ENCODE data around the gene LEFTY1. TPM values are rescaled to one million over a fixed set of nuclear protein-coding genes. Genes with fewer than 3 reads are reported as not detected.

LEFTY1 gene
- total RNA-seq, 4 donors from 2014 or later = 0.35 to 1.4 TPM; not detected in 2

DNA sequence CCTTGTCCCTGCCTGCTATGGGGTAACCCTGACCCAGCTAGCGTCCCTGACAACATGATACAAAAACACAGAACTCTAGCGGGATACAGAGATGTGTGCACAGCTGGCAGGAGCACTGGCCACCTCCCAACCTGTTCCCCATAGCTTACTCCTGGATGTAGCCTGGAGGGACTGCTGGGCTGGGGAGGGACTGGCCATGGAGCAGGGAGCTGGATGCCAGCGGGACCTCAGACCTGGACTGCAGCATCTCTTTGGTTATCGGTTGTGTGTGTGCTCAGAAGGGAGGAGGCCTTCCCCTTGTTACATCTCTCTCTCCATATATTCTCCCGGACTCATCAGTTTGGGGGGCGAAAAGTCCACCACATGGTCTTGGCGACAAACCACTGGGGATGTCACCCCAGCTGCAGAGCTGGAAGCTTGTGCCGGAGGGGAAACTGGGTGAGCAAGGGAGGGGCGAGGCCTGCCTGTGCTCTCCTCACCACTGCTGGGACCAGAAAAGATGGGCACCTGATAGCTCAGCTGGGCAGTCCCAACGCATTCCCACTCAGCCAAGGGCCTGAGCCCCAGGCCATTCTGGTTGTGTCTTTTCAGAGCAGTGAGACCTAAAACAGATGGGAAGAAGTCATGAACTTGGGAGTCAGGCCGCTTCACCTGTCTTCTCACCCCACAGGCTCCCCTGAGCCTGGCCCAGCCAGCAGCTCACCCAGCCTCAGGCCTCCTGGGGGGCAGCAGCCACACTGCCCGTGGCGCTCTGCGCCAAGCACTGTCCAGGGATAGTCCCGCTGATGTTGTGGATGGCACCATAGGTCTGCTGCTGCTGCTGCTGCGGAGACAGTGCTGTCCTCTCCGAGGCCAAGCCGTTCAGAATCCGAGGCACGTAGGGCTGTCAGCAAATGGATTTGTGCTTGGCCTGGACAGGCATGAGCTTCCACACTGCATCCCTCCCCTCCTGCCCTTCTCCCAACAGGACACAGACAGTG lies 42.3 kb downstream of the LEFTY1 start:
- H3K27me3 ChIP-seq = no peaks in the 10 kb centered on the region
- H3K4me3 ChIP-seq = no peak overlapping the region
- no peak for ATAC-seq
- H3K27ac ChIP-seq = peak overlapping the region in 3 of 4 donors; percentile 59 to 66 (median 65)
- H3K9me3 ChIP-seq = no peaks in the 10 kb centered on the region
- H3K4me1 ChIP-seq = peaks cover 0 to 41% (median 5%) of the 10 kb centered on the region in 3 donors
- TF ChIP-seq POLR2AphosphoS5 (IDR thresholded peaks at IDR 0.05) = no peak
- TF ChIP-seq, protein P1, sequence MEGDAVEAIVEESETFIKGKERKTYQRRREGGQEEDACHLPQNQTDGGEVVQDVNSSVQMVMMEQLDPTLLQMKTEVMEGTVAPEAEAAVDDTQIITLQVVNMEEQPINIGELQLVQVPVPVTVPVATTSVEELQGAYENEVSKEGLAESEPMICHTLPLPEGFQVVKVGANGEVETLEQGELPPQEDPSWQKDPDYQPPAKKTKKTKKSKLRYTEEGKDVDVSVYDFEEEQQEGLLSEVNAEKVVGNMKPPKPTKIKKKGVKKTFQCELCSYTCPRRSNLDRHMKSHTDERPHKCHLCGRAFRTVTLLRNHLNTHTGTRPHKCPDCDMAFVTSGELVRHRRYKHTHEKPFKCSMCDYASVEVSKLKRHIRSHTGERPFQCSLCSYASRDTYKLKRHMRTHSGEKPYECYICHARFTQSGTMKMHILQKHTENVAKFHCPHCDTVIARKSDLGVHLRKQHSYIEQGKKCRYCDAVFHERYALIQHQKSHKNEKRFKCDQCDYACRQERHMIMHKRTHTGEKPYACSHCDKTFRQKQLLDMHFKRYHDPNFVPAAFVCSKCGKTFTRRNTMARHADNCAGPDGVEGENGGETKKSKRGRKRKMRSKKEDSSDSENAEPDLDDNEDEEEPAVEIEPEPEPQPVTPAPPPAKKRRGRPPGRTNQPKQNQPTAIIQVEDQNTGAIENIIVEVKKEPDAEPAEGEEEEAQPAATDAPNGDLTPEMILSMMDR (IDR thresholded peaks at IDR 0.05) = no peak
- no peak for TF ChIP-seq EP300 (IDR thresholded peaks at IDR 0.05)
- TF ChIP-seq POLR2A (IDR thresholded peaks at IDR 0.05) = no peak
- H3K36me3 ChIP-seq = peaks cover 0 to 92% of the 10 kb centered on the region in 2 donors
- WGBS, 2 donors (ENCODE audit: low coverage in 1 of 2) = 60 to 80% methylated on average over 1 of the region's 20 CpGs

DNA sequence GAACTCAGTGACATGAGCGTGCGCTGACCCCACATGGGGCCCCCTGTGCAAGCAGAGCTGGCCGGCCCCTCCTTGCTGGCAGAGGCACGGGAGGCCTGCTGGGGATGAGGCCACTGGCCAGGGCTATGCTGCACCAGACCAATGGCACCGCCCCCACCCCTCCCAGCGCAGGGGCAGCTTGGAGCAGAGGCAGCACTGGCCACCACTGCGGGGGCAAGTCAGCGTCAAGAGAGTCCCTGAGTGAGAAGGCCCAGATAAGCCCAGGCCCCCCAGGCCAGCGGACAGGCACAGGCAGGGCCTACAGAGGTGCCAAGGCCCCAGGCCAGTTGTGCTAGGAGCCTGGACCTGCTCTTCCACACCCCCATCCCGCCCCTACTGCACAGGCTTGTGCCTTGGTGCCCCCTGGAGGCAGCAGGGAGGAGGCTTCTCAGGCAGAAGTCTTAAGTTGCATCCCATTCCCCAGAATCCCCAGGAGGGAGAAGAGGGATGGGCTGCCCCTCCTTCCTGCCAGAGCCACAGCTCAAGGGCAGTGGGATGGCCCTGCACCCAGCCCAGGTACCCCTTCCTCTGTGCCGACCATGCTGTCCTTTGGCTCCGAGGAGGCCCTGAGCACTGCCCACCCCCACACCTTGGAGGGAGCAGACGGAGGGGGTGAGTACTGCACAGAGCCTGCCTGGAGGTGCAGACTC lies 43.2 kb downstream of the LEFTY1 start:
- Histone ChIP-seq H3K4me1 (peaks cover 0 to 35% (median 5%) of the 10 kb centered on the region in 3 donors), H3K27ac (peak overlapping the region in 3 of 4 donors; percentile 59 to 66 (median 65)), H3K4me3 (no peak overlapping the region), H3K9me3 (no peaks in the 10 kb centered on the region), H3K27me3 (no peaks in the 10 kb centered on the region), H3K36me3 (peaks cover 0 to 91% of the 10 kb centered on the region in 2 donors)
- no CpG with 5 or more reads among the region's 13 CpGs for WGBS, 2 donors (ENCODE audit: low coverage in 1 of 2)
- peak; percentile 55 for TF ChIP-seq POLR2AphosphoS5 (IDR thresholded peaks at IDR 0.05)
- TF ChIP-seq POLR2A (IDR thresholded peaks at IDR 0.05) = peak in 1 of 2 donors; percentile 11
- TF ChIP-seq, protein P1 (IDR thresholded peaks at IDR 0.05) = peak in 3 of 4 experiments; percentile 81 to 94 (median 88)
- TF ChIP-seq EP300 (IDR thresholded peaks at IDR 0.05) = no peak
- peak; percentile 86 for ATAC-seq

DNA sequence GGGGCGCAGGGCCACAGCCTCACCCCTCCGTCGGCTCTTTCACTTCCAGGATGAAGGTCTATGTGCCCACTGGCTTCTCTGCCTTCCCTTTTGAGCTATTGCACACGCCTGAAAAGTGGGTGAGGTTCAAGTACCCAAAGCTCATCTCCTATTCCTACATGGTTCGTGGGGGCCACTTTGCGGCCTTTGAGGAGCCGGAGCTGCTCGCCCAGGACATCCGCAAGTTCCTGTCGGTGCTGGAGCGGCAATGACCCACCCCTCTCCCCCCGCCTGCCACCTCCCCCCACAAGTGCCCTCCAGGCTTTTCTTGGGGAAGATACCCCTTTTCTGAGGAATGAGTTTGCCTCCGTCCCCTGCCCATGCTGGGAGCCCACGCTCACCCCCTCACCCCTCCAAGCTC lies 43.8 kb downstream of the LEFTY1 start:
- TF ChIP-seq POLR2A (IDR thresholded peaks at IDR 0.05) = no peak
- no peak for TF ChIP-seq POLR2AphosphoS5 (IDR thresholded peaks at IDR 0.05)
- TF ChIP-seq, protein P1 (IDR thresholded peaks at IDR 0.05) = no peak
- no peak for TF ChIP-seq EP300 (IDR thresholded peaks at IDR 0.05)
- H3K36me3 ChIP-seq = peaks cover 0 to 97% of the 10 kb centered on the region in 2 donors
- H3K4me1 ChIP-seq = peaks cover 0 to 31% (median 5%) of the 10 kb centered on the region in 3 donors
- no peaks in the 10 kb centered on the region for H3K9me3 ChIP-seq
- H3K27me3 ChIP-seq = no peaks in the 10 kb centered on the region
- no peak overlapping the region for H3K4me3 ChIP-seq
- 80% methylated on average over 1 of the region's 14 CpGs; no CpG with 5 or more reads in 1 of the 2 donors for WGBS, 2 donors (ENCODE audit: low coverage in 1 of 2)
- peak overlapping the region in 3 of 4 donors; percentile 59 to 66 (median 65) for H3K27ac ChIP-seq
- ATAC-seq = no peak

DNA sequence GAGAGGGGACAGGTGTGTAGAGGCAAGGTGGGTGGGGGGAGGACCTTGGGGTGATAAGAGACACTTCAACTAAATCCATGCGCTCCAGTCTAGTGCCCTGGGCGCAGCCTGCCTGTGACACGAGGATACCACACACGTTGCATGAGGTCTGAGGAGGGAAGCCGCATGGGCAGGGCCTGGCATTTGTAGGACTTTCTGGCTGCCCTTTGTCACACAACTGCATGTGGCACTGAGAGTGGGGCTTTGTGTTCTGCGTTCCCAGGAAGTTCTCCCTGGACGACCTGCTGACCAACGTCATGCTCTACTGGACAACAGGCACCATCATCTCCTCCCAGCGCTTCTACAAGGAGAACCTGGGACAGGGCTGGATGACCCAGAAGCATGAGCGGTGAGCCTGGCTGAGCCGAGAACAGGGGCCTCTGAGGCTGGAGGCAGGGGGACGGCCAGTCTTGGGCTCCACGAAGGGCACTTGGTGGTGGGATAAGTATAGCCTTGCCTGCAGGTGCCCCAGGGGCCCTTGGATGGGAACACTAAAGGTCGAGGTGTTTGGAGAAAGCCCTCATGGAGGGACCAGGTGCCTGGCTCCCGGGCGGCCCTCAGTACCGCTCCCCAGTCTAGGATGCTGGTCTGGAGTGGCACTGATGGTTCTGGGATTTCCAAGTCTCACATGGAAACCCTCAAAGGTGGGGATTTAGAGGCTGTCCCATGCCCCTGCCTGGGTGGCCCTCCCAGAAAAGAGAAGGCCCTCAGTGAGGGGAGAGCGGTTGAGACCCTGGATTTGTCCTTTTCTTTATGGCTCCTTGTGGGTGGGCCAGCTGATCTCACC lies 44.5 kb downstream of the LEFTY1 start:
- H3K27me3 ChIP-seq = no peaks in the 10 kb centered on the region
- H3K27ac ChIP-seq = peak overlapping the region in 3 of 4 donors; percentile 4 to 65 (median 59)
- no peak for ATAC-seq
- 60% methylated on average over 1 of the region's 18 CpGs; no CpG with 5 or more reads in 1 of the 2 donors for WGBS, 2 donors (ENCODE audit: low coverage in 1 of 2)
- peaks cover 0 to 98% of the 10 kb centered on the region in 2 donors for H3K36me3 ChIP-seq
- peaks cover 0 to 25% (median 5%) of the 10 kb centered on the region in 3 donors for H3K4me1 ChIP-seq
- TF ChIP-seq POLR2A (IDR thresholded peaks at IDR 0.05) = no peak
- no peak overlapping the region for H3K4me3 ChIP-seq
- H3K9me3 ChIP-seq = no peaks in the 10 kb centered on the region

All from gastroesophageal sphincter (tissue), 4 donors.